GM19193 (cell line): ENCODE data around the gene RMC1.

Experiments used
- POLR2A ChIP-seq: IDR thresholded peaks from 4 replicates; pipeline ENCODE4 v1.6.1; 2011; ENCODE audit not compliant: insufficient read depth, insufficient read length; ENCODE audit errors: extremely low read depth

Gene RMC1

GRCh38 chr18:23563377-23564043, 60.2 kb downstream of the RMC1 start:
- TF ChIP-seq POLR2A: no peak

- no peak for TF ChIP-seq POLR2A
Measured at GRCh38 chr18:23565916-23566547, 62.7 kb downstream of the RMC1 start.

GRCh38 chr18:23567671-23568070, 64.4 kb downstream of the RMC1 start:
- no peak for TF ChIP-seq POLR2A

- no peak for TF ChIP-seq POLR2A
Measured at GRCh38 chr18:23568281-23569138, 65.2 kb downstream of the RMC1 start.

GRCh38 chr18:23569299-23570063, 66.2 kb downstream of the RMC1 start:
- no peak for TF ChIP-seq POLR2A

GRCh38 chr18:23570912-23571504, 67.7 kb downstream of the RMC1 start:
- TF ChIP-seq POLR2A: no peak

- no peak for TF ChIP-seq POLR2A
Measured at GRCh38 chr18:23572012-23572411, 68.7 kb downstream of the RMC1 start.

GRCh38 chr18:23572570-23572969, 69.3 kb downstream of the RMC1 start:
- no peak for TF ChIP-seq POLR2A

GRCh38 chr18:23573020-23573419, 69.7 kb downstream of the RMC1 start:
- no peak for TF ChIP-seq POLR2A

GRCh38 chr18:23573626-23574431, 70.5 kb downstream of the RMC1 start:
- TF ChIP-seq POLR2A: no peak

- TF ChIP-seq POLR2A: no peak
Measured at GRCh38 chr18:23574611-23575308, 71.4 kb downstream of the RMC1 start.

GRCh38 chr18:23575309-23575651, 72.0 kb downstream of the RMC1 start:
- no peak for TF ChIP-seq POLR2A

- no peak for TF ChIP-seq POLR2A
Measured at GRCh38 chr18:23578067-23578701, 74.9 kb downstream of the RMC1 start.

- no peak for TF ChIP-seq POLR2A
Measured at GRCh38 chr18:23578891-23579653, 75.8 kb downstream of the RMC1 start.
